Activated naive CD8-positive, alpha-beta T cell treated with anti-CD3 and anti-CD28 coated beads, Interleukin-2, amount 50 U/mL, for 16 hours (primary cell): ENCODE measurements around the gene EMILIN1.
"Not testable (repeated sequence)": the region's sequence is repeated elsewhere in the genome, so short reads cannot be mapped to it uniquely, and the experiment has no call there.

ENCODE experiments used
- DNase-seq: peaks from one replicate; pipeline ENCODE4 v3.0.0-alpha.2; 2020; ENCODE audit warnings: low read depth, low spot score

Gene EMILIN1

GRCh38 chr2:27093430-27094352, 15.3 kb downstream of the EMILIN1 start:
- DNase-seq = no peak

- no peak for DNase-seq
These were observed 16.1 kb downstream of the EMILIN1 start for GRCh38 chr2:27094353-27094984.

GRCh38 chr2:27095427-27095744, 17.0 kb downstream of the EMILIN1 start:
- DNase-seq = no peak

GRCh38 chr2:27095745-27096651, 17.6 kb downstream of the EMILIN1 start:
- no peak for DNase-seq

GRCh38 chr2:27096748-27097297, 18.4 kb downstream of the EMILIN1 start:
- DNase-seq = no peak

- no peak for DNase-seq
These were observed 18.9 kb downstream of the EMILIN1 start for GRCh38 chr2:27097341-27097740.

GRCh38 chr2:27099334-27099955, 21.0 kb downstream of the EMILIN1 start:
- DNase-seq = no peak

GRCh38 chr2:27100036-27100435, 21.6 kb downstream of the EMILIN1 start:
- DNase-seq = no peak

GRCh38 chr2:27102329-27102728, 23.9 kb downstream of the EMILIN1 start:
- DNase-seq = no peak

GRCh38 chr2:27105981-27106380, 27.6 kb downstream of the EMILIN1 start:
- no peak for DNase-seq

GRCh38 chr2:27108221-27108620, 29.8 kb downstream of the EMILIN1 start:
- DNase-seq = no peak

- DNase-seq = no peak
These were observed 30.7 kb downstream of the EMILIN1 start for GRCh38 chr2:27109083-27109482.

GRCh38 chr2:27110603-27111352, 32.4 kb downstream of the EMILIN1 start:
- not testable (repeated sequence) for DNase-seq

GRCh38 chr2:27111392-27112078, 33.1 kb downstream of the EMILIN1 start:
- not testable (repeated sequence) for DNase-seq

GRCh38 chr2:27115519-27115918, 37.1 kb downstream of the EMILIN1 start:
- DNase-seq = no peak

- no peak for DNase-seq
These were observed 39.6 kb downstream of the EMILIN1 start for GRCh38 chr2:27117995-27118524.

- no peak for DNase-seq
These were observed 40.3 kb downstream of the EMILIN1 start, which contains the start of gene CGREF1 for GRCh38 chr2:27118525-27119329. Gene CGREF1, minus strand, starts transcription at chr2:27119128. Its CDS starts 14,762 bp downstream, at chr2:27104366.

- DNase-seq = not testable (repeated sequence)
These were observed 40.9 kb downstream of the EMILIN1 start for GRCh38 chr2:27119330-27119670.

- DNase-seq = no peak
These were observed 43.5 kb downstream of the EMILIN1 start for GRCh38 chr2:27121906-27122305.
